Raji (cell line): ENCODE results near the gene VEPH1.

ENCODE experiments used
- POLR2A ChIP-seq: IDR thresholded peaks from 2 replicates; pipeline ENCODE4 v1.6.1; 2011; ENCODE audit warnings: low read depth, low read length, control low read depth; ENCODE audit not compliant: insufficient read depth

Gene VEPH1

DNA sequence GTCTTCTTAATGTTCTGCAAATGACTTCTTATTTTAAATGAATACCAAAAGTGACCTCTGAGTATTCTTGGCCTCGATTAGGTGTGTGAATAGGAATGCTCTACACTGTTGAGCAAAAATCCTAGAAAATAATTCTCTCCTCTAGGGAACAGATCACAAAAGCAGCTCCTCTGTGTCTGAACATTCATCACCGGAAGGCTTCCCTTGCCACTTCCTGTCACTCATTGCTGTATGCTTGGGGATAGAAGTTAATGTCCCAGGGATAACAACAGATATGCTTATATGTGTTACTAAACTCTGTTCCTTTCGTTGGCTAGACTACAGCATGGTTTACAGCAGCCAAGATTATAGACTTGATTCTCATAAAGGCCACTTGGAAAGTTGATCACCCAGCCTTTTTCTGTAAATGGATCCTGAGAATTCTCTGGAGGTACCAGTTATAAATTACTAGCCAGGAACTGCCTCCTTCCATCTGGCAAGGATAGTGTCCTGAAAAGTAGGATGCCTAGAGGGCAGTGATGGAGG is 82.5 kb downstream of the VEPH1 start:
- TF ChIP-seq POLR2A: no peak

GRCh38 chr3:157418104-157418503 is 85.1 kb downstream of the VEPH1 start:
- no peak for TF ChIP-seq POLR2A

DNA sequence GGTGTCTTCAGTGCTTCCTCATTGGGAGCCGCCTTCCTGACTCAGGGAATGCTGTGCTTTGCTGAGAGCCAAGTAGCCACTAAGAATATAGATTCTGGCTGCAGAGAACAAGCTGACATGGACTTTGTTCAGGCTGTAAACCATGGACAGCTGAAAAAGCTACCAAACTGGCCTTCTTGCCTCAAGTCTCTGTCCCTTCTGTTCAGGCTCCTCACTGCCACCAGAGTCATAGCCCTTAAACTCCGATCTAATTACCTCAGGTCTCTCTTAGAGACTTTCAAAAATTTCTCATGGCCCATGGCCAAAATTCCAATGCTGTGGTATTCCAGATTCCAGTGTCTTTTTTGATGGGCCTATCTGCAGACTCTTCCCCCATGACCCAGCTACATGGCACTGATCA is 86.0 kb downstream of the VEPH1 start:
- no peak for TF ChIP-seq POLR2A

GRCh38 chr3:157416347-157417087 is 86.7 kb downstream of the VEPH1 start:
- TF ChIP-seq POLR2A: no peak

- TF ChIP-seq POLR2A: no peak
Observed at GRCh38 chr3:157414861-157415260, 88.4 kb downstream of the VEPH1 start.

DNA sequence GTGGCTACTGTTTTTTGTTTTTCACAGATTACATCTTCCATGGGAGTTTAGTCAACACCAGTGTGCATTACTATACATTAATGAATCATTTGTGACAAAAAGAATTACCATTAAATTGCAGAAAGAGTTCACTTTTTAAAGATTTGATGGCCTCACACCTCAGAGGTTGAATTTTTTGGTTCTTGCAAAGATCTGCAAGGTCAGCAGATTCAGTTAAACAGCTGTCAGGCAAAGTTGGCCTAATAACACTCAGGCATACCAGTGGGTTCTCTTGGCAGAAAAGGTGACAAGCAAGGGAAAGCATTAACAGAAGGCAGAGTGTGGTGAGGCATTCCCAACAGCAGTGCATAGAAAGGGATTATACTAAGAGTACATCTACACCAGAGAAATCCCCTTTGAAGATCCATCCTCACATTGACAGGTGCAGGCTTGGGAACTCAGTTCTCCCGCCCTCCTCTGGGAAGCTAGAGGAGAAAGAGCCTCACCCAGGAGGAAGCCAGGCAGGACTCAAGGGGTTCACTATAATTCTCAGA is 90.8 kb downstream of the VEPH1 start:
- no peak for TF ChIP-seq POLR2A

DNA sequence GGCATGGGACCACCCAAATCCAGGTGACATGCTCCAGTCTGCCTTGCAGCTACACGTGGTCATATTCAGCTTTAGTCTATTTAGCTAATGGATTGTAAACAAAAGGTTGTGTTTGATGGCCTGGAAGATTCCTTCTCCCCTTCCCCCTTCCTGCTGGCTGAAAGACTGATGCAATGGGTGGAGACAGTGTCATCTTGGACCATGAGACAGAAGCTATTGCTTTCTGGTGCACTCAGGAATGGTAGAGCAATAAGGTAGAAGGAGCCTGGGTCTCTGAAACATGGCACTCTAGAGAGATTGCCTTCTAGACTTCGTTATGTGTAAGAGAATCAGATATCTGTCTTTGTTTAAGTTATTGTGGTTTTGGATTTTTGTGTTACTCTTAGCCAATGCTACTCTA is 92.3 kb downstream of the VEPH1 start:
- no peak for TF ChIP-seq POLR2A

GRCh38 chr3:157409516-157409915 is 93.7 kb downstream of the VEPH1 start:
- no peak for TF ChIP-seq POLR2A

DNA sequence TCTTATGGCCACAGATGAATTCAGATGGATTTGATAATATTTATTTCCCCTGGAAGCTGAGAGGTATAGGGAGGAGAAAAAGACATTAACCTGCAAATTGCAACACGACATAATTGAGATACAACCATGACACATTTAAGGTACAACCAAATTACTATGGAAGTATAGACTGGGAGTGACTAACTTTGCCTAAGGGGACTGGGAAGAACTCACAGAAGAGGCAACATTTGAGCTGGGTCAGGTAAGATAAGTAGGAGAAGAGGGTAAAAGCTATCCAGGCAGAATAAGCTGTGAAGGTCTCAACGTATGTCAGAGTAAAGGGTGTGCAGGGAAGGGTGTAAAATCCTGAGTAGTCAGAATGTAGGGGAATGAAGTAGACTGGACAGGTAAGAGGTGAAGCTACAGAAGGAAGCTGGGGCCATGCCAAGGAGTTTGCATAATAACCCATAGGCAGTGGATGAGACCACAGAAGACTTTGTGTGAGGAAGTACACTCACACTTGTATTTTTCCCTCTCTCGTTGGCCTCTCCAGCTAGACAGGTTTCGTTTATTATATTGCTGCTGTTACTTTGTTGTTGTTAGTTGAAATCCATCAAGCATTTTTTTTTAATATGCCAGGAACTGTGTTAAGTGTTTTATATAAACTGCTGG is 94.6 kb downstream of the VEPH1 start:
- TF ChIP-seq POLR2A: no peak

DNA sequence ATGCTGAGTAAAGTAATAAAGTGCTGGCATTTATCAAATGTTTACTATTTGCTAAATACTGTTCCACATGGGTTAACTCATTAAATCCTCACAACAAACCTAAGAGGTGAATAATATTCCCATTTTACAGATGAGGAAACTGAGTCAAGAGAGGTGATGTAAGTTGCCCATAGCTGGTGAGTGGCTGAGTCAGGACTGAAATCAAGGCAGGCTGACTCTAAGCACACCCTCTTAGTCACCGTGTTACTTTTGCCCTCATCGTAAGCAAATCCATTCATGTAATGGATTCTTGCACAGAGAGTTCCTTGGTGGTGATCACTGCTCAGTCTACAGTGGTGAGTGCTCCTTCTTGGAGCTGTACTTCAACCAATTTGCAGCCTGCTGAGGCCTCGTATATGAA is 95.4 kb downstream of the VEPH1 start:
- no peak for TF ChIP-seq POLR2A

GRCh38 chr3:157406394-157406793 is 96.8 kb downstream of the VEPH1 start:
- no peak for TF ChIP-seq POLR2A

- TF ChIP-seq POLR2A: no peak
Observed at GRCh38 chr3:157405457-157405856, 97.8 kb downstream of the VEPH1 start.

DNA sequence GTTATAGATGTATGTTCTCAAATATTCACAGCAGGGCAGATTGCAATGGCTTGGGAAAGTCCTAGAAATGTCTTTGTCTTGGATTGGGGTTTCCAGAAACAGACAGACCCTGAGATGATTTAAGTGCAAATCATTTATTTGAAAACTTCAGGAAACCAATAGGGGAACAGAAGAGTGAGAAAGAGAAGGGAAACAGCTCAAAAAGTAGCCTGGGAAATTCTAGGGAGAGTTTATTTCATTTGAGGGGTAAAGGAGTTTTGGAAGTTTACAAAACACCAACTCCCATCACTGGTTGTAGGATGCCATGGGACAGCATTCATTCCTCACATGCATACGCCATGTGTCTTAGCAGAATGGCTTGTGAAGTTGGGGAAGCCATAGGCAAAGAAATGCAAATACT is 98.8 kb downstream of the VEPH1 start:
- TF ChIP-seq POLR2A: no peak

DNA sequence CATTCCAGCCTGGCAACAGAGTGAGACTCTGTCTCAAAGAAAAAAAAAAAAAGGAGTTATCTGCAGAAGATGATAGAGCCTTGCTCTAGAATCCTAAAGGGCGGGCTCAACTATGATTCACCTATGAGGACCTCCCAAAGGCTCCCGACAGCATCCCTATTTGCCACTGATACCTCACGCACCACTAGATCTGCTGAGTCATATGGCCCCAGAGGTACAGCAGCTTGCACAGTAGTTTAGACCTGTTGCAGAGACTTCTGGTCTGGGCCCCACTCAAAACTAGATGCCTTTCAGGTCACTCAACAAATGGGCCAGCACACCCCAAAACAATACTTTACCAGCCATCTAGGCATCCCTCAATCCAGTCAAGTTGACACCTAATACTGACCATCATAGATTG is 104.6 kb downstream of the VEPH1 start:
- no peak for TF ChIP-seq POLR2A

- no peak for TF ChIP-seq POLR2A
Observed at GRCh38 chr3:157394411-157394810, 108.8 kb downstream of the VEPH1 start.

DNA sequence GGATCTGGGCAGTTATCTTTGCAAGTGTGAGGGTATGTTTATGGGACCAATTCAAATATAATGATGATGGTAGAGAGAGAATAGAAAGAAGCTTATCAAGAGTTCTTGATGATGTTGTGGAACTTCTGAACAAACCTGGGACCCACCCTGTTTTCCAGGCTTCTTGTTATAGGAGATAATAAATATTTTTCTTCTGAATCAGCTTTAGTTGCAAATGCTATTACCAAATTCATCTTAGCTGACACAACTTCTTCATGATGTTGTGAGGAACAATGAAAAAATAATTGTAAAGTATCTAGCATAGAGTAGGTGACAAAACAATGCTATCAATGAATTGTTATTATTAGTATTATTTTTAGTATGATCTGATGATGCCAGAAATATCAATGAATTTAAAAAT is 110.1 kb downstream of the VEPH1 start:
- TF ChIP-seq POLR2A: no peak
